ENCODE data around the gene CPEB2.

Gene CPEB2

DNA sequence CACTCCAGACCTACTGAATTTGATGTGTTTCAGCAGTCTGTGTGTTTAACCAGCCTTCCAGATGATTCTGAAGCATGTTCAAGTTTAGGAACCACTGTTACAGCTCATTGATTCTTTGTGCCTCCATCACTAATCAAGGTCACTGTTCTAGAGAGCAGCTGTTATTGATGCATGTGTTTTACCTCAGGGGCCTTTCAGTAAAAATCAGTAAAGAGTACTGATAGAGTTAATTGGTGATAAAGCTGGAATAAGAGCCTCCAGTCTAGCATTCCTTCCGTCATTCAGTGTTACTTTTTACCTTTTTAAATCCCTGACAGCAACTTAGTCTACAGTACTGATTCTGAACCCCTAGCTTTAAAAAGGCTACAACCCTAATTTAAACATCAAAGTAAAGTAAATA is 12.9 kb downstream of the CPEB2 start:
- no peaks in the 10 kb centered on the region for H3K27me3 ChIP-seq (ENCODE audit: control insufficient read depth, insufficient read depth, low read length)
- no peak overlapping the region for H3K4me3 ChIP-seq (ENCODE audit: low read length)
- peaks cover 9% of the 10 kb centered on the region for H3K36me3 ChIP-seq (ENCODE audit: control insufficient read depth, insufficient read depth, low read length)
- H3K4me1 ChIP-seq (ENCODE audit: control insufficient read depth, insufficient read depth, low read length), result peaks cover 18% of the 10 kb centered on the region
- H3K27ac ChIP-seq (ENCODE audit: low read depth, low read length), result no peak overlapping the region
- H3K9ac ChIP-seq (ENCODE audit: low read length), result peak overlapping the region; percentile 4

- Histone ChIP-seq H3K9ac (ENCODE audit: low read length) (no peak overlapping the region), H3K27ac (ENCODE audit: low read depth, low read length) (no peak overlapping the region), H3K4me3 (ENCODE audit: low read length) (no peak overlapping the region), H3K36me3 (ENCODE audit: control insufficient read depth, insufficient read depth, low read length) (peaks cover 7% of the 10 kb centered on the region), H3K27me3 (ENCODE audit: control insufficient read depth, insufficient read depth, low read length) (no peaks in the 10 kb centered on the region), H3K4me1 (ENCODE audit: control insufficient read depth, insufficient read depth, low read length) (peaks cover 19% of the 10 kb centered on the region)
Observed at GRCh38 chr4:15018361-15018760, 16.1 kb downstream of the CPEB2 start.

- Histone ChIP-seq H3K9ac (ENCODE audit: low read length) (no peak overlapping the region), H3K36me3 (ENCODE audit: control insufficient read depth, insufficient read depth, low read length) (peaks cover 7% of the 10 kb centered on the region), H3K27ac (ENCODE audit: low read depth, low read length) (peak overlapping the region; percentile 44), H3K27me3 (ENCODE audit: control insufficient read depth, insufficient read depth, low read length) (no peaks in the 10 kb centered on the region), H3K4me3 (ENCODE audit: low read length) (peak overlapping the region; percentile 5), H3K4me1 (ENCODE audit: control insufficient read depth, insufficient read depth, low read length) (peaks cover 15% of the 10 kb centered on the region)
Observed at GRCh38 chr4:15020502-15021286, 18.4 kb downstream of the CPEB2 start.

DNA sequence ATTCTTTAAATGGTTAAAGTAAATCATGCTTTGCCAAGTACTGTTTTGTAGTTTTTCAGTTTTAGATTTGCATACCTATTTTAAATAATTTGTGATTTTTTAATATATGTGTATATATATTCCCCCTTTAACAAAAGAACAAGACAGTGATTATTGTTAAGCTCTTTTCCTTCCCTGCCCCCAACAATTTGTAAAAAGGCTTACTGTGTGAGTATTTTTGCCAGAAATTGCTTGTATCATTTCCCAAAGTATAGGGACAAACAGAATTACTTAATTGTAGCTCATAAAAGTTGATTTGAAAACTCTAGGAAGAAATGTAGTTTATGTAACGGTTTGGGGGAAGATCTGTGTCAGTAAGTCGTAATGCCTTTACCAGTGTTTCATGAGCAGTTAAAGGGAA is 19.0 kb downstream of the CPEB2 start:
- Histone ChIP-seq H3K36me3 (ENCODE audit: control insufficient read depth, insufficient read depth, low read length) (peaks cover 7% of the 10 kb centered on the region), H3K9ac (ENCODE audit: low read length) (no peak overlapping the region), H3K27me3 (ENCODE audit: control insufficient read depth, insufficient read depth, low read length) (no peaks in the 10 kb centered on the region), H3K4me1 (ENCODE audit: control insufficient read depth, insufficient read depth, low read length) (peaks cover 15% of the 10 kb centered on the region), H3K27ac (ENCODE audit: low read depth, low read length) (peak overlapping the region; percentile 44), H3K4me3 (ENCODE audit: low read length) (no peak overlapping the region)

- Histone ChIP-seq H3K36me3 (ENCODE audit: control insufficient read depth, insufficient read depth, low read length) (peaks cover 7% of the 10 kb centered on the region), H3K27me3 (ENCODE audit: control insufficient read depth, insufficient read depth, low read length) (no peaks in the 10 kb centered on the region), H3K4me1 (ENCODE audit: control insufficient read depth, insufficient read depth, low read length) (peaks cover 15% of the 10 kb centered on the region), H3K27ac (ENCODE audit: low read depth, low read length) (no peak overlapping the region), H3K9ac (ENCODE audit: low read length) (no peak overlapping the region), H3K4me3 (ENCODE audit: low read length) (no peak overlapping the region)
Observed at GRCh38 chr4:15021946-15022345, 19.7 kb downstream of the CPEB2 start.

DNA sequence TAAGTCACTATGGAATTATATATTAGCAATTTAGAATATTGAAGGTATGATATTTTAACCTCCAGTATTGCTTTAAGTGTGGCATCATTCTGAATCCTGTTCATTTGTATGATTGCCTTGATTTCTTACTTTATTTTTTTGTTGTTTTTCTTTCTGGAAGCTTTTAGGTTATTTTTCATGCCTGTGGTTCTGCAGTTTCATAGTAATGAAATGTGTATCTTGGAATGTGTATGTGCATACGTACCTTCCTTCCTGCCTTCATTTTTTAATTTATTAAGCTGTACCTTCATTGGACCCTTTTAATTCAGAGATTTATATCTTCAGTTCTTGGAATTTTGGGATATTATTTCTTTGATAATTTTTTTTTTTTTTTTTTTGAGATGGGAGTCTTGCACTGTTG is 22.1 kb downstream of the CPEB2 start:
- Histone ChIP-seq H3K4me3 (ENCODE audit: low read length) (no peak overlapping the region), H3K4me1 (ENCODE audit: control insufficient read depth, insufficient read depth, low read length) (peaks cover 15% of the 10 kb centered on the region), H3K27me3 (ENCODE audit: control insufficient read depth, insufficient read depth, low read length) (no peaks in the 10 kb centered on the region), H3K36me3 (ENCODE audit: control insufficient read depth, insufficient read depth, low read length) (peaks cover 7% of the 10 kb centered on the region), H3K27ac (ENCODE audit: low read depth, low read length) (no peak overlapping the region), H3K9ac (ENCODE audit: low read length) (no peak overlapping the region)

GRCh38 chr4:15025693-15026092 is 23.4 kb downstream of the CPEB2 start:
- Histone ChIP-seq H3K27me3 (ENCODE audit: control insufficient read depth, insufficient read depth, low read length) (no peaks in the 10 kb centered on the region), H3K9ac (ENCODE audit: low read length) (no peak overlapping the region), H3K36me3 (ENCODE audit: control insufficient read depth, insufficient read depth, low read length) (no peaks in the 10 kb centered on the region), H3K4me1 (ENCODE audit: control insufficient read depth, insufficient read depth, low read length) (peaks cover 11% of the 10 kb centered on the region), H3K4me3 (ENCODE audit: low read length) (no peak overlapping the region), H3K27ac (ENCODE audit: low read depth, low read length) (no peak overlapping the region)

- no peak overlapping the region for H3K9ac ChIP-seq (ENCODE audit: low read length)
- H3K4me1 ChIP-seq (ENCODE audit: control insufficient read depth, insufficient read depth, low read length), result peaks cover 12% of the 10 kb centered on the region
- no peak overlapping the region for H3K4me3 ChIP-seq (ENCODE audit: low read length)
- H3K27me3 ChIP-seq (ENCODE audit: control insufficient read depth, insufficient read depth, low read length), result no peaks in the 10 kb centered on the region
- H3K36me3 ChIP-seq (ENCODE audit: control insufficient read depth, insufficient read depth, low read length), result no peaks in the 10 kb centered on the region
- no peak overlapping the region for H3K27ac ChIP-seq (ENCODE audit: low read depth, low read length)
Observed at GRCh38 chr4:15027921-15028435, 25.7 kb downstream of the CPEB2 start.

- Histone ChIP-seq H3K27me3 (ENCODE audit: control insufficient read depth, insufficient read depth, low read length) (no peaks in the 10 kb centered on the region), H3K27ac (ENCODE audit: low read depth, low read length) (peak overlapping the region; percentile 47), H3K4me3 (ENCODE audit: low read length) (no peak overlapping the region), H3K4me1 (ENCODE audit: control insufficient read depth, insufficient read depth, low read length) (peaks cover 25% of the 10 kb centered on the region), H3K36me3 (ENCODE audit: control insufficient read depth, insufficient read depth, low read length) (no peaks in the 10 kb centered on the region), H3K9ac (ENCODE audit: low read length) (no peak overlapping the region)
Observed at GRCh38 chr4:15031197-15031596, 28.9 kb downstream of the CPEB2 start.

DNA sequence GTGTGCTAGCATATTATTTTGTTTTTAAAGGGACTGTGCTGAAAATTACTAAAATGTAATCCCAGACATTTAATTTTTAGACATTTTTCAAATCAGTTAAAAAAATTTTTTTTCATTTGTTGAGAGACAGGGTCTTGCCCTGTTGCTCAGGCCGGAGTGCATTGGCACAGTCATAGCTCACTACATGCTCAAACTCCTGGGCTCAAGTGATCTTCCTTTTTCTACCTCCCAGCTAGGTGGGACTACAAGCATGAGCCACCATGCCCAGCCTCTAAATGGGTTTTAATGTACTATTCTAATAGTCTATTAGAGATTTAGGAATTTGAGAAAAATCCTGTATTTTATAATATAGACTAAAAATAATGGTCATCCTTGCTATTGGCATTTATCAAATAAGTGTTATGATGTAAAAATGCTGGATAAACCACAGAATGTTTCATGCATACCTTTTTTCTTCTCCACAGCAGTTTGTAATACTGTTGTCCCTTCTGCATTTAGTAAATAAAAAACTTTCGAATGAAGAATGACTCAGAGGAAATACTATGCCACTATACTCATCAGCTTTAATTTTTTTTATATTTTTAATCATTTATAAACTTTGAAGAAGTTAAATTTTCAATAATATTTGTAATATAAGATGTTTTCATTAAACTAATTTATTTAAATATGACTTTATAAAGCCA is 29.9 kb downstream of the CPEB2 start:
- Histone ChIP-seq H3K9ac (ENCODE audit: low read length) (no peak overlapping the region), H3K36me3 (ENCODE audit: control insufficient read depth, insufficient read depth, low read length) (no peaks in the 10 kb centered on the region), H3K4me1 (ENCODE audit: control insufficient read depth, insufficient read depth, low read length) (peaks cover 25% of the 10 kb centered on the region), H3K4me3 (ENCODE audit: low read length) (no peak overlapping the region), H3K27ac (ENCODE audit: low read depth, low read length) (no peak overlapping the region), H3K27me3 (ENCODE audit: control insufficient read depth, insufficient read depth, low read length) (no peaks in the 10 kb centered on the region)

- H3K36me3 ChIP-seq (ENCODE audit: control insufficient read depth, insufficient read depth, low read length), result no peaks in the 10 kb centered on the region
Observed at GRCh38 chr4:15034071-15034764, 31.9 kb downstream of the CPEB2 start.

GRCh38 chr4:15035159-15035558 is 32.9 kb downstream of the CPEB2 start:
- Histone ChIP-seq H3K4me3 (ENCODE audit: low read length) (no peak overlapping the region), H3K27me3 (ENCODE audit: control insufficient read depth, insufficient read depth, low read length) (no peaks in the 10 kb centered on the region), H3K36me3 (ENCODE audit: control insufficient read depth, insufficient read depth, low read length) (no peaks in the 10 kb centered on the region), H3K9ac (ENCODE audit: low read length) (no peak overlapping the region), H3K27ac (ENCODE audit: low read depth, low read length) (peak overlapping the region; percentile 30), H3K4me1 (ENCODE audit: control insufficient read depth, insufficient read depth, low read length) (peaks cover 28% of the 10 kb centered on the region)

More at GRCh38 chr4:15034071-15034764, 31.9 kb downstream of the CPEB2 start:
- Histone ChIP-seq H3K4me1 (ENCODE audit: control insufficient read depth, insufficient read depth, low read length) (peaks cover 25% of the 10 kb centered on the region), H3K27ac (ENCODE audit: low read depth, low read length) (peak overlapping the region; percentile 30), H3K27me3 (ENCODE audit: control insufficient read depth, insufficient read depth, low read length) (no peaks in the 10 kb centered on the region), H3K4me3 (ENCODE audit: low read length) (no peak overlapping the region), H3K9ac (ENCODE audit: low read length) (no peak overlapping the region)
